PC-3 (cell line): ENCODE results near the gene BCAN.

ENCODE experiments used
- CTCF ChIP-seq: fragments of 300-600 bp; sonication (generic); conservative IDR thresholded peaks from 2 replicates; pipeline ENCODE4 v1.5.1; 2017; ENCODE audit warnings: antibody characterized with exemption, low read depth, mild to moderate bottlenecking, low read length
- EZH2 ChIP-seq: fragments of 300-600 bp; sonication (generic); IDR thresholded peaks from one replicate; pipeline ENCODE4 v1.6.1; 2017; ENCODE audit warnings: antibody characterized with exemption, mild to moderate bottlenecking, low read length; ENCODE audit not compliant: unreplicated experiment

GRCh38 chr1:156659988-156660751, 18.3 kb downstream of the BCAN start:
- peak; percentile 100 for TF ChIP-seq CTCF
- TF ChIP-seq EZH2 = no peak
